ENCODE data around the gene TESPA1.

Gene TESPA1

GRCh38 chr12:54929998-54930397, 54.6 kb downstream of the TESPA1 start:
- H3K4me3 ChIP-seq (ENCODE audit: low read length) = no peak overlapping the region
- DNase-seq (ENCODE audit: low read depth) = no peak
- TF ChIP-seq, protein P1, sequence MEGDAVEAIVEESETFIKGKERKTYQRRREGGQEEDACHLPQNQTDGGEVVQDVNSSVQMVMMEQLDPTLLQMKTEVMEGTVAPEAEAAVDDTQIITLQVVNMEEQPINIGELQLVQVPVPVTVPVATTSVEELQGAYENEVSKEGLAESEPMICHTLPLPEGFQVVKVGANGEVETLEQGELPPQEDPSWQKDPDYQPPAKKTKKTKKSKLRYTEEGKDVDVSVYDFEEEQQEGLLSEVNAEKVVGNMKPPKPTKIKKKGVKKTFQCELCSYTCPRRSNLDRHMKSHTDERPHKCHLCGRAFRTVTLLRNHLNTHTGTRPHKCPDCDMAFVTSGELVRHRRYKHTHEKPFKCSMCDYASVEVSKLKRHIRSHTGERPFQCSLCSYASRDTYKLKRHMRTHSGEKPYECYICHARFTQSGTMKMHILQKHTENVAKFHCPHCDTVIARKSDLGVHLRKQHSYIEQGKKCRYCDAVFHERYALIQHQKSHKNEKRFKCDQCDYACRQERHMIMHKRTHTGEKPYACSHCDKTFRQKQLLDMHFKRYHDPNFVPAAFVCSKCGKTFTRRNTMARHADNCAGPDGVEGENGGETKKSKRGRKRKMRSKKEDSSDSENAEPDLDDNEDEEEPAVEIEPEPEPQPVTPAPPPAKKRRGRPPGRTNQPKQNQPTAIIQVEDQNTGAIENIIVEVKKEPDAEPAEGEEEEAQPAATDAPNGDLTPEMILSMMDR (IDR thresholded peaks at IDR 0.05; ENCODE audit: insufficient read depth, low read depth, low read length, missing control alignments) = no peak

GRCh38 chr12:54926246-54926645, 58.3 kb downstream of the TESPA1 start:
- TF ChIP-seq, protein P1 (IDR thresholded peaks at IDR 0.05; ENCODE audit: insufficient read depth, low read depth, low read length, missing control alignments) = no peak
- no peak overlapping the region for H3K4me3 ChIP-seq (ENCODE audit: low read length)
- DNase-seq (ENCODE audit: low read depth) = no peak

DNA sequence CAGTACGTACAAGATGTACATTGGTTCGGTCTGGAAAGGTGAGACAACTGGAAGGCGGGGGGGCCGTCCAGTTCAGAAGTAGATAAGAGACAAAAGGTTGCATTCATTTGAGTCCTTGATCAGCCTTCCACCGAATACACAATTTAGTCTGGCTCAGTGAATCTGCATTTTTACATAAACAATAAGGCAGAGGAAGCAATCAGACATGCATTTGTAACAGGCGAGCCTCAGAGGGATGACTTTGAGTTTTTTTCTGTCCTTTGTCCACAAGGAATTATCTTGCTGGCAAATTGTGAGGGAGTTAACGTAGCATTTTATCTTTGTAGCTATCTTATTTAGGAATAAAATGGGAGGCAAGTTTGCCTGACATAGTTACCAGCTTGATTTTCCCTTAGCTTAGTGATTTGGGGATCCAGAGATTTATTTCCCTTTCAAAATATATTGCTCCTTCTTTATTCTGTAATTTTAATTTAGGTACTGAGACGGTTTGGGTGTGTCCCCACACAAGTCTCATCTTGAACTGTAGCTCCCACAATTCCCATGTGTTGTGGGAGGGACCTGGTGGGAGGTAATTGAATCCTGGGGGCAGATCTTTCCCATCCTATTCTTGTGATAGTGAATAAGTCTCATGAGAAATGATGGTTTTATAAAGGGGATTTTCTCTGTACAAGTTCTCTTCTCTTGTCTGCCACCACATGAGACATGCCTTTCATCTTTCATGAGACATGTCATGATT, 59.4 kb downstream of the TESPA1 start:
- DNase-seq (ENCODE audit: low read depth) = no peak
- TF ChIP-seq, protein P1 (IDR thresholded peaks at IDR 0.05; ENCODE audit: insufficient read depth, low read depth, low read length, missing control alignments) = no peak
- H3K4me3 ChIP-seq (ENCODE audit: low read length) = no peak overlapping the region

DNA sequence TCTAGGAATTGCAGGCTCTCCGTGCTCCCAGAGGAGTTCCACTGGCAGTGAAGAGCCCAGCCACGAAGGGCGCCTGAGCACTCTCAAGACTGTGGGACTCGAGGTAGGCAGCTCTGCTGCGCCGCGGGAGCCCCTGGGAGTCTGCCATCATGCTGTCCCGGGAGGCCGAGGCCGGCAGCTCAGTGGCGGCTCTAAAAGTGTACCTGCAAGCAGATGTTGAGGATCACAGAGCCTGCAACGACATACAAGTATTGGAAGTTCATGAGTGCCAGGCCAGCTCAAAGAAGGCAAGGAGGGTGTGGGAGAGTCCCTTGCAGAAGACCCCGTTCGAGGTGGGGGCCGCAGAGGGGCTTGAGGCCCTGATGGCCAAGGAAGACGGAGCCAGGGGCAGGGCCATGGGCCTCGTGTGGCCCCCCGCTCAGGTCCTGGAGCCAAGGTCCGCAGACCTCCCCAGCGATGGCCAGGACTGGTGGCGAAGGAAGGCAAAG, 67.5 kb downstream of the TESPA1 start:
- H3K4me3 ChIP-seq (ENCODE audit: low read length) = no peak overlapping the region
- no peak for DNase-seq (ENCODE audit: low read depth)
- TF ChIP-seq, protein P1 (IDR thresholded peaks at IDR 0.05; ENCODE audit: insufficient read depth, low read depth, low read length, missing control alignments) = no peak
